Embryonic facial prominence (tissue), 1 donor: ENCODE measurements around the gene GALNTL6.

Experiments used
- DNase-seq: peaks from one replicate; pipeline ENCODE4 v3.0.0-alpha.2; 2016; ENCODE audit errors: extremely low spot score

The GALNTL6 gene

DNA sequence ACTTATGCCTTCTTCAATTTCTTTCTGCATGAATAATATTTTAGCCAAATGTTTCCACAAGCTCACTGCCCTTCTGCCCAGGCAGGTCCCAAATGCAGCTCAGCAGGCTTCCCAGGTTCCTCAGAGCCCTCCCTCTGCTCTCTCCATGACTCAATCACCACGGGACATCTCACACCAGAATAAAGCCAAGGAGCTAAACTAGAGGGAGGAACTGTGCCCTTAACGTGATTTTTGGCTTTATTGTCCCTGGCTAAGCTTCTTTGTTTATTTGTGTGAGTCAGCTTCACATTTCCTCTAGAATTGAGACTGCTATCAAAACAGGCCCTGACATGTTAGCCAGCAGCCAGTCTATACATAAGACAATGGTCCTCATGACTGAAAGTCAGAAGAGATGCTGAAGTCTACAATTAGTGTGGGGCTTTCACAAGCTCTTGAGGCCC, 1169.0 kb downstream of the GALNTL6 start:
- DNase-seq, result no peak

DNA sequence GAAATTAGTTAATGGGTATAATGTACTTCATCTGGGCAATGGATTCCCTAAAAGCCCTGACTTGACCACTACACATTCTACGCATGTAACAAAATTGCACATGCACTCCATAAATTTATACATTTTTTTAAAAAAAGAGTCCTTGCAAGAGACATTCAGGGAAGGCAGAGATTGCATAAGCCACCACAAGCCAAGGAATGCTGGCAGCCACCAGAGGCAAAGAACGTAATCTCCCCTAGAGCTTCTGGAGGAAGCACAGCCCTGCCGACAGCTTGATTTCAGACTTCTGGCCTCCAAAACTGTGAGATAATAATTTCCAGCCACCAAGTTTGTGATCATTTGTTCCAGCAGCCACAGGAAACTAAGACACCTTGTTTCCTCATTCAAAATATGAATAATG, 1169.8 kb downstream of the GALNTL6 start:
- no peak for DNase-seq

- no peak for DNase-seq
Measured at GRCh38 chr4:172983631-172984030, 1170.4 kb downstream of the GALNTL6 start.

DNA sequence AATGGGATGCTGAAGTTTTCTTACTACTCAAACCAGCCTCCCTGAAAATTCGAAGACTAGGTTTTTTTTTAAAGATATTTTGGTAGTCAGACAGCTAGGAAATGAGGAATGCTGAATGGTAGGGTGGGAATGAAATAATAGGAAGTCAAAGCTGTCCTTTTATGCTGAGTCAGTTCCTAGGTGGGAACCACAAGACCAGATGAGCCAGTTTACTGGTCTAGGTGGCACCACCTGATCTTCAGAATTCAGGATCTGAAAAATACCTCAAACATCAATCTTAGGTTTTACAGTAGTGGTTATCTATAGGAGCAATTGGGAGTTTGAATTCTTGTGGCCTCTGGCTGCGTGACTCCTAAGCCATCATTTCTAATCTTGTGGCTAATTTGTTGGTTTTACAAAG, 1172.3 kb downstream of the GALNTL6 start:
- no peak for DNase-seq

DNA sequence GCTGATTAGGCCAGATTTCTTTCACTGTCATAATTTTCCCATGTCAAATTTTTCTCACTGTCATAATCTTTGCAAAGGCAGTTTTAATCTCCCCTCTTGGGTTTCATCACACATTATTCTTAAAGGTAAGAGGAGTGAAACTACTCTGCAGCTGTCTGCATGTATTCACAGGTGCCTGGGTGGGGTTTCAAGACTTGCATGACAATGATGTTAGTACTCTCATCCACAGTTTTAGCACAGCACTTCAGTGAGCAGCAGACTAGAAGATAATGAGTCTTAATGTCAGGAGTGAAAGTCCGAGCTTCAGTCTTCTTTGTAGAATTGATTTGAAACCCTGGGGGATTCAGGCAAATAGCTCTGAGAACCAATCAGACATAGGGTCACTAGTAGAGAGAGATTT, 1172.9 kb downstream of the GALNTL6 start:
- no peak for DNase-seq

GRCh38 chr4:172989984-172990820, 1177.0 kb downstream of the GALNTL6 start:
- no peak for DNase-seq

- DNase-seq, result no peak
Measured at GRCh38 chr4:172992648-172993378, 1179.6 kb downstream of the GALNTL6 start.

DNA sequence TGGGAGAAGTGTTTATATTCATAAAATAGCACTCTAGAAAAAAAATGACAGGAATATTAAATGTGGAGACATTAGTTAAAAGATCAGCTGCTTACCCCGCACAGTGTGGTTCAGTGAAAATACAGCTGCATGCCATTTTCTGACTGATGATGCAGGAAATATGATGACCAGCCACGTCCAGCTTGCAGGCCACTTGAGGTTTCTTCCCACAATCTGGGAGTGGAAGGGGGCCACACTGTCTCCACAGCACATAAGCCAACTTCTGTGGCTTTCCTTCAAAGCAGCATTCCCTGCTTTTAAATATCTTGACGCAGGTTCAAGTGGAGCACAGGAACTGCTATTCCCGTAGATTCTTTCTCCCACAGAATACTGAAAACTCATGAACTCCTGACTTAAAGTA, 1182.0 kb downstream of the GALNTL6 start:
- DNase-seq, result no peak

DNA sequence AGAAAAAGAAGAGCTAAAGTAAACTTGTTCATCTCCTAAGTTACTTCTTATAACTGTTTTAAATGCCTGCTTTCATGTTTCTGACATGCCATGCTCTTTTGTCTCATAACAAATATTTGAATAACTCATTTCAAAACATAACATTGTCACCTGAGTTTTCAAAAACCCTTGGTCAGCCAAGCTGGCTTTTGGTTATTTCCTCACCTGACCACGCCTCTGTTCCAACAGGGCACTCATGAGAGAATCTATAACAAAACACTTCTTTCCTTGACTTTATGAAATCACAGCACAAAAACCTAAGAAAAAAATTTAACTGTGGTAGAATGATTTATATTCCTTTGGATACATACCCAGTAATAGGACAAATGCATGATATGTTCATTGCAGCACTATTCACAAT, 1182.5 kb downstream of the GALNTL6 start:
- DNase-seq, result no peak

- DNase-seq, result no peak
Measured at GRCh38 chr4:172996571-172997216, 1183.5 kb downstream of the GALNTL6 start.

DNA sequence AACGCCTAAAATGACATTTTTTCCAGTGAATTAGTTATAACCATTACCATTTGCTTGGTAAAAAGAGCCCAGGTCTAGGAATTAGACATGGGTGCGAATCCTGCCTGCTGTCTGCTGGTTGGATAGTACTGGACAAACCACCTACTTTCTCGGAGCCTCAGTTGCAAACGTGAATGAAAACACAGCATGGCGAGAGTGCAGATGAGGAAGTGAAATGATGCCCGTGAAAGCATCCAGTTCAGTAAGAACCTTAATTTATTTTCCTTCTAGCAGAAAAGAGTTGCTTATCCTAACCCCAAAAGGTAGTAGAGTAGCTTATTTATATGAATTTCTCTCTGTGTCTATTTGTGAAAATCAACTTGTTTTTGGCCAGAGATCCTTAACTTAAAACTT, 1184.0 kb downstream of the GALNTL6 start:
- DNase-seq, result no peak

DNA sequence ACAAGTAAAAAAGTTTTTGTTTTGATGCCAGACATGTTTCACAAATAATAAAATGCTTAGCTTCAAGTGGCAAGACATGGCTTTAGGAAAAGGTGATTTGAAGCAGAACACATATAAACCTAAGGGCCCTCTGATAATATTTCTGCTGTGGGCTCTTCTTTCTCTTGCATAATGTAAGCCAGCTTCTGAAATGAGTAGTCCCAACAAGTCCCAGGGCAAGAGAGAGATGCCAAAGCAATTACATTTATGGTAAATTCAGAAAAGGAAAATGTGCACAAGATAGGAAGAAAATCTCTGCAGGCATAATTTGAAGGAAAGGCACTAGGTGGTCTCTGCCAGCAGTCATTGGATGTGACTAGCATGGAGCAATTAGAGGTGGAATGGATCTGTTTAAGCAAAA, 1184.7 kb downstream of the GALNTL6 start:
- DNase-seq, result no peak

DNA sequence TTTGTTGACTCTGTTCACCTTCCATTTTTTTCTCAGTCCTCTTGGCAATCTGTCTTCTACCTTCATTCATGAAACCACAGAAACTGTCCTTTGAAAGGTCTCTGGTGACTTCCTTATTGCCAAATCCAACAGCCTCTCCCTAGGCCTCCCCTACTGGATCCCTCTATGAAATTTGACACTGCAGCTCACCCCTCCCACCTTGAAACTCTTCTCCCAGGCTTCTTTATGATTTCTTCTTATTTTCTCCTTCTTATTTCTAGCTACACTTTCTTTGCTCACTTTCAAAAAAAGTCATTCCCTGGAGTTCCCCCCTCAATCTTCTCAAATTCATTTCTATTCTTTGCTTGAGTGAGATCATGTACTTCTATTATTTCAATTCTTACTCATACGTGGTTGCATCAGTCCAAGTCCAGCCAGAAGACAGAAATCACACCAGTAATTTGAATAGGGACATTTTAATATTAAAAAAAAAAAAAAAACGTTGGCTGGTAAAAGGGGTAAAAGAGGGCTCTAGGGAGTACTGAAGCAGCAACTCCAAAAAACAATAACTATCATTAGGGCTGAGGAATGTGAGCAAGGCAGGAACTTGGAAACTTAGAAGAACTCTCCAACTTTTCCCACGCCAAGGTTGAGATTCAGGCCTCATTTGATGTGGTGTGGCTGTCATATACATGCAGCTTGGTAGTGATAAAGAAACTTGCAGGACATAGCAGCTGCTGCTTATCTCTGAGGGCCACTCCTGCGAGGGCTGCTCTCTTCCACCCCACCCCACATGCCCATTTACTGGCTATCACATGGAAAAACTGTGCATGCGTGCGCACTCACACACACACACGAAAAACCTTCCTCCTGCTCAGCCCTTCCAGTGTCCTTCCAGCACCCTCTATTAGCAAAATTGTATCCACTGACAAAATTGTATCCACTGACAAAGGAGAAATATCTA, 1185.6 kb downstream of the GALNTL6 start:
- no peak for DNase-seq

DNA sequence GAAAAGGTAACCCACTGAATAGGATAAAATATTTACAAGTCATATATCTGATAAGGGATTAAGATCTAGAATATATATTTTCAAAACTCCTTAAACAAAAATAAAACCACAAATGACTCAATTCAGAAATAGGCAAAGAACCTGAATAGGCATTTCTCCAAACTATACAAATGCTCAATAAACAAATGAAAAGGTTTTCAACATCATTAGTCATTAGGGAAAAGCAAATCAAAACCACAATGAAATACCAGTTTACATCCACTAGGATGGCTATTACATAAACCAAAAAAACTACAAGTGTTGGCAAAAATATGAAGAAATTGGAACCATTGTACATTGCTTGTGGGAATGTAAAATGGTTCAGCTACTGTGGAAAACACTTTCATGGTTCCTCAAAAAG, 1188.4 kb downstream of the GALNTL6 start:
- DNase-seq, result no peak

DNA sequence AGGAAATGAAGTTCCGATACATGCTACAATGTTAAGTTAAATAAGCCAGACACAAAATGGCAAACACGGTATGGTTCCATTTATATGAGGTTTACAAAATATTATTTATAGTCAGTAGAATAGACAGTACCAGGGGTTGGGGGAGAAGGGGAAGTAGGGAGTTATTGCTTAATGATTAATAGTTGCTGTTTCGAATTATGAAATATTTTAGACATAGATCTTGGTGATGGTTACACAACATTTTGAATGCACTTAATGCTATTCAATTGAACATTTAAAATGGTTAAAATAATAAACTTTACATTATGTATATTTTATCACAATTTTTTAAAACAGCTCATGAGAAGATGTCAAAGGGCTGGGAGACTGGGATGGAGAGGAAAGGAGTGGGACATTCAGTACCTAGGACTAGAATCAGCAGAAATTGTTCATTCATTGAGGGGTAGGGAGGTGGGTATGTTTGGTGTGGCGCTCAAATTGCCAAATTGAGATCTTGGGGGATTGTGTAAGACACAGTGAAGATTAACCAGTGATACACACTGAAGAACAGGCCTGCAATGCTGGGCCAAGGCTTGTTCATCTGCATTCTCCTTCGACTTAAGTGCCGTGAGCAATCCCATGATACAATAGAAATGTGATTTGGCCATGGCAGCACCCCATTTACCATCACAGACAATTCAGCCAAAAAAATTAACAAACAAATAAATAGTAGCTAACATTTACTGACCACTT, 1189.8 kb downstream of the GALNTL6 start:
- no peak for DNase-seq

DNA sequence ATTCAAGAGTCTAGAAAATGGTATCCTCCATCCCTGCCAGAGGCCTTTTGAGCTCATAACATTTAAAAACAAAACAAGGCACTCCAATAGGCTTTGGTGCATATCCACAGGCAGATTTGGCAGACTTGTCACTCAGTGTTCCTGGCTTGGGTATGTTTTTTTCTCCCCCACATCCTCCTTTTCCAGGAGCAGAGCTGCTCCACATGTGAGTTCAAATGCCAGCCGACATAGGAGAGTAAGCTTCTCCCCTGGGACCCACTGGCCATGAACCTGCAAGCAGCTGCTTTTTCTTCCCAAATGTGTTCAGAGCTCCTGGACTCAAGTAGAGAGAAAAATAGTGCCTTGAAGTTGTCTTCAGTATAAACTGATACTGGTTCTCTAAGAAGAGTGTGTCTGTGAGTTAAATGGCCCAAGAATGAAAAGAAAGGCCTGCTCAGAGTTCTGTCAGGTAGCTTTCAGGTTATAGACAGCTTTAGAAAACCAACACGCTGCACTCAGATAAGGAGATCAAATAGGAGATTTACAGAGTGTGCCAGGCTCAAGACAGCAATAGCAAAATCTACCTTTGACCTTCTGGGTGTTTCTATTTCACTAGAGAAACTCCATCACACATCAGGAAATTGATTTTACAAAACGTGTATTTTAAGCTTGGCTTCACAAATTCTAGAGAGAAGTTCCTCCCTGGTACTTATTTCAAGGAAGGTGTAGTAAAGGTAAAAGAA, 1192.9 kb downstream of the GALNTL6 start:
- DNase-seq, result no peak

- no peak for DNase-seq
Measured at GRCh38 chr4:173008436-173008835, 1195.2 kb downstream of the GALNTL6 start.

DNA sequence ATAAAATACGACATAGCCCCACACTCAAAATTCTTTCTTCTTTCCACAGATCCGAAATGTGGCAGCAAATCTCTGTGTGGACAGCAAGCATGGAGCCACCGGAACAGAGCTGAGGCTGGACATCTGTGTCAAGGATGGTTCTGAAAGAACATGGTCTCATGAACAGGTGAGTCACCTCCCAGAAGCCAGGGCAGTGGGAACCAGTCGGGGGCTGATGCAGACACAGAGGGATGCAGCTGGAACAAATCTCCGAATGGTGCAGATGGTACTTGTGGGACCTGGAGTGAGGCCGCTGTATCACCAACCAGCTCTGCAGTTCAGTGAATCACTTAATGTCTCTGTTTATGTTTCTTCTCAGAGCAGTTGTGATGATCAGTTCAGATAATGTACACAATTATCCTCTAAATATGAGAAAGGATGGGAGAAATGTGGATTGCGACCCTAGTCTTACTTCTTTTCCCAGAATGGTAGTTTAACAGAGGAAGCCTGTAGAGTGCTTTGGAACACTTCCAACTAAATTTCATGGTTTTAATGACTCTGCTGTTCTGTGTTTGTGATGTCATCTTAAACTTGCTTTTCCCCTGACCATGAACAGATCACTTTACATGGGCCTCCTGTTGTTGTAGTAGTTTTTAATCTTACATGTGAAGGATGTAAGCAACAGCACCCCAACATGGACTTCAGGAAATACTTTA, 1196.1 kb downstream of the GALNTL6 start:
- no peak for DNase-seq

GRCh38 chr4:173012608-173013007, 1199.4 kb downstream of the GALNTL6 start:
- no peak for DNase-seq
